ENCODE results near the gene NOC3L.

NOC3L gene

DNA sequence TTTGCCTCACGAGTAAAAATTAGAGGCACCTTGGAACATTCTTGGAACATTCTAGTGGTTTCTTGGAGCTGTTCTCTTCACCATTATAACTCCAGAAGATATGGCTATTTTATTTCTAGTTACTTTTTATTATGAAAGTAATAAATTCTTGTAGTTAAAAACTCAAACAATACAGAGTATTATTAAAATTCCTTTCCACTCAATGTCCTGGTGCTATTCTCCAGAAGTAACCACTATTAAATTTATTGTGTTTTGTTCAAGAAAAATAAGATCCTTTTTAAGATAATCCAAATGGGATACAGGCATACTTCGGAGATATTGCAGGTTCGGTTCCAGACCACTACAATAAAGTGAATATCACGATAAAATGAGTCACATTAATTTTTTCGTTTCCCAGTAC lies 68.6 kb downstream of the NOC3L start:
- DNase-seq: no peak

DNA sequence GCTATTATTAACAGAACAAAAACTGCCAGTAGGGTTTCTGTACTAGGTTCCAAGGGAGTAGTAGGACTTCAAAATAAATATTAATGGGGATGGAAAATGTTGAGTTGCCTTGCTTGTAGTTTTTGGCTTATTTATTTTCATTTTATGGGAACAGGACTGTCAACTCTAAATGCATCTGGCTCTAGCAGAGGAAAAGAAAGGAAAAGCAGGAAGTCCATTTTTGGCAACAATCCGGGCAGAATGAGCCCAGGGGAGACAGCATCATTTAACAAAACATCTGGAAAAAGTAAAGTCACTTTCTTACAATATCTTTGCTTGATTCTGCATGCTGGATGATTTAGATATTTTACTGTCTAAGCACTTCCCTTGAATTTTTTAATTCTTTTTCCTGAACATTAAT lies 69.4 kb downstream of the NOC3L start:
- no peak for DNase-seq

DNA sequence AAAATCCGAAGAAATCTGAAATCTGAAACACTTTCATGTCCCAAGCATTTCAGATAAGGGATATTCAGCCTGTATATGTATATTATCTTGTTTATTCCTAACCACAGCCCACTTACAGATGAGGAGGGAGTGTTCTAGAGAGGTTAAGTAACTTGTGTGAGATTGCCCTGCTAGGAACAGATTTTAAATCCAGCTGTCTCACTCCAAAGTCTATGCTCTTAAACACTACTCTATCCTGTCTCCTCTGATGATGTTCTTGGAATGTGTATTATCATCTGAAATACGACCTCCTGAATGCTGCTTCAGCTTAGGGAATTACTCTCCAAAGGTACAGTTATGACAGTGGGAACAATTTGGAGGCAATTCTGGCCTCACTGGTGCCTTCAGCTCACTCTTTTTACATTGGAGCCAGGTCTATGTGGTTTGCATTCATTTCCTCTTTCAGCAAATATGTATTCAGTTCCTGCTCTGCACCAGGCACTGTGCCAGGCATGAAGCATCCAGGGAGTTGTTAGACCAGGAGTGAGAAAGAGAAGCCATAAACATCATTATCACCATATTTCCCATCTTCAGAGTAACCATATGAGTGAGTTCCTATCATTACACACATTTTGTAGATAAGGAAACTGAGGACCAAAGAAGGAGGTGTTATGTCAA lies 70.2 kb downstream of the NOC3L start:
- no peak for DNase-seq

DNA sequence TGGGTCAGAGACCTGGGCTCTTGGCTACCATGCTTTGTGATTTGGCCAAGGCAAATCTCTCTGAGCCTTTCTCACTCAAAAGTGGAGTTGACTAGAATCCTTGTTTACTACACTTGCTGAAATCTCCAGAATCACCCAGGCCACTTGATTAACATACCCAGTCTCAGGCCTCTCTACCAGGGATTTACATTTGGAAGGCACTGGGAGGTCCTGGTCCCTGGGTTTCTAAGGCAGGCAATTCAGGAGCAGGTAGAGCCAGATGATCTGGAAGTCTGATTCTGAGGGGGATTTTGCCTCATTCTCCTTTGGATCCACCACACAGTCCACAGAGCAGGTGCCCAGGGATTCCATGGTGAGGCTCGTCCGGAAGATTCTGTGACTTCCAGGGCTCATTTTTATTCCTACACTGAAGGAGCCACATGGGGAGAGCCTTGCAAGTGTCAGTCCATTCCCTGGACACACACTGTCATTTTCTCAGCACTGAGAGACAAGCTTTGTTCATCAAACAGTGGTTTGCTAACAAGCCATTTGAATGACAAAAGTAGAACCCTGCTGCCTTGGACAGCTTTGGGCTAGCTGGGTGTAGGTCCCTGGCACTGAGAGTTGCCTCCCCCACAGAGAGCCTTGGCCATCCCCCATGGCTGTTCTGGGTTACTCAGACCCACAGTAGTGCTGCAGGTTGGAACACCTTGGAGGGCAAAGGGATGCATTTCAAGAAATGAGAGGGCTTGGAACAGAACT lies 74.2 kb downstream of the NOC3L start:
- peak in 1 of 2 donors; percentile 2 for DNase-seq

DNA sequence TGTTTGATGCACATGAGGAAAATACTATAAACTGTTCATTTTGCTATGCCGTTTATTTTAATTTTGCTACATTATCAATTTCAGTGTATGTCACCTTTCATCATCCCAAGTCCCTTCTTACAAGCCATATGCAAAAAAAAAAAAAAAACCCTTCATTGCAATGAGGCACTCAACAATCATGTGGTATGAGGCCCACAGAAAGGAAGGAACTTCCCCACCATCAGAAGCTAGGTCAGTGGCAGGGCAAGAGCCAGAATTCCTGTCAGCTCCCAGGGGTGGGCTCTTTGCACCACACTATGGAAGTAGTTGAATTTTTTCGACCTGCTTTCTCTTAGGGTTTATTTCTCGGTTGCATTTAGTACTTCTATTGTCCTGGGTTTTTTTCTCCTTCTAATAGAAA lies 75.4 kb downstream of the NOC3L start:
- DNase-seq: no peak

DNA sequence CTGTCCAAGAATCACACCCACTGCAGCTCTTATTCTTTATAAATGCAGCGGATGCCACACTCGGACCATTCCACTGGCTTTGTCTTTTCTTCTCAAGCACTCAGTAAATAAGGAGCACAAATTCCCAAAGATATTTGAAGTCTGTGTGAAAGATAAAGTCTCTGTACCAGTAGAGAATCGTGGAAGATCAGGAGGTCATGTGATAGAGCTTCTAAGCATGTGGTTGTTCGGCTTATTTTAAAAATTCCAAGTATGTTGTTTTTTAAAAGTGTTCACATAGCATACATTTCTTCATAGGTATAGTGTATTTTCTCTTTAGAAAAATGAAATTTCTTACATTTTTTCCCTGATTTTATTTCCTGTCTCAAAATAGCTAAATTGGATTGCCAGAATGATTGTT lies 75.8 kb downstream of the NOC3L start:
- no peak for DNase-seq

DNA sequence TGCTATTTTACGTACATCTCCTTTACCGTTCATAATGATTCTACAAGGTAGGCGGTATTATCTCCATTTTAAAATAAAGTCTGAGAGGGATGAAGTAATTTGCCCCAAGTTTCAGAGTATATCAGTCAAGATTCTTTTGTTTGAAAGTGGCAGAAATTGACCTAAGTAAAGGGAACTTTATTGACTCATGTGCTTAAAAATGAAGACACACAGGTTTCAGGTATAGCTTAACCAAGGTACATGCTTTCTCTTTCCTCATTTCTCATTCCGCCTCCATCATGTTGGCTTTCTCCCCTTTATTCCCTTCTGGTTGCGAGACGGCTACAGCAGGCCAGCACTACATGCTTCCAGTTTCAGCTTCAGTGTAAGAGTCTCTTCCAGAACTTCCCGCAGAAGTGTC lies 77.5 kb downstream of the NOC3L start:
- DNase-seq: no peak

All from hippocampal formation (tissue), 2 donors.